ENCODE data around the gene LIFR. TPM values are rescaled to one million over a fixed set of nuclear protein-coding genes. Genes with fewer than 3 reads are reported as not detected.
A peak's percentile ranks its signal among the peaks of the same experiment; 100 is the strongest.

The LIFR gene
- total RNA-seq, 6 donors from 2014 or later, result 69.1 to 103 (median 85.8) TPM

GRCh38 chr5:38433160-38433861 lies 123.1 kb downstream of the LIFR start:
- H3K36me3 ChIP-seq, result no peaks in the 10 kb centered on the region
- no peaks in the 10 kb centered on the region for H3K9me3 ChIP-seq
- 34% methylated on average over 6 of the region's 6 CpGs for WGBS, 2 donors
- TF ChIP-seq POLR2A (IDR thresholded peaks at IDR 0.05) (no peak), POLR2AphosphoS5 (IDR thresholded peaks at IDR 0.05) (peak; percentile 27 to 56)
- DNase-seq, result no peak
- no peak overlapping the region for H3K27ac ChIP-seq
- H3K4me1 ChIP-seq, result peaks cover 0 to 5% (median 1%) of the 10 kb centered on the region in 4 donors
- H3K27me3 ChIP-seq, result no peaks in the 10 kb centered on the region
- H3K4me3 ChIP-seq, result no peak overlapping the region
- ATAC-seq (ENCODE audit: low FRiP score in 2 of 2), result peak; percentile 31 to 44

DNA sequence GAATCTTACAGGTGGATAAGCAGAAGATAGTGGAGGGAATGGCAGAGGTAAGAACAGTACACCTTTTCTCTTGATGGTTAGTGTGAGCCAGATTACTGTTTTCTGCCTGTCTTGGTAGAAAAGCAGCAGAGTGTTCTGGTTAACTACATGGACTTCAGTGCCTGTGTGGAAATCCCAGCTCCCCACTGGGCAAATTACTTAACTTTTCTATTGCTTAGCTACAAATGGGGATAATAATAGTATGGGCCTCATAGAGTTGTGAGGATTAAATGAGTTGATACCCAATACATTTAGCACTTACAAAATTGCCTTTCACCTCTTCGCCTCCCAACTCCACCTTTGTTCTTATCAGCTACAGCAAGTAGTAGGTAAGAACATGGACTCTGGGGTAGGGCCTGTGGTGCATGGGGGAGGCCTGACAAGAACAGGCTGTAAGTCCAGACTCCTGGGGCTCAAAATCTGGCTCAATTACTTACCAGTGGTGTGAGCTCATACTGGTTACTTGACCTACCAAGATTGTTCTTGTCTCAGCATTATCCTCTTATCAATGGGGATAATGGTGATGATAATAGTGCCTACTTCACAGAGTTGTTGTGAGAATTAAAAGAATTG lies 125.1 kb downstream of the LIFR start:
- no peak for ATAC-seq (ENCODE audit: low FRiP score in 2 of 2)
- TF ChIP-seq POLR2AphosphoS5 (IDR thresholded peaks at IDR 0.05) (no peak), EP300 (IDR thresholded peaks at IDR 0.05) (no peak), POLR2A (IDR thresholded peaks at IDR 0.05) (no peak)
- TF ChIP-seq, protein P1, sequence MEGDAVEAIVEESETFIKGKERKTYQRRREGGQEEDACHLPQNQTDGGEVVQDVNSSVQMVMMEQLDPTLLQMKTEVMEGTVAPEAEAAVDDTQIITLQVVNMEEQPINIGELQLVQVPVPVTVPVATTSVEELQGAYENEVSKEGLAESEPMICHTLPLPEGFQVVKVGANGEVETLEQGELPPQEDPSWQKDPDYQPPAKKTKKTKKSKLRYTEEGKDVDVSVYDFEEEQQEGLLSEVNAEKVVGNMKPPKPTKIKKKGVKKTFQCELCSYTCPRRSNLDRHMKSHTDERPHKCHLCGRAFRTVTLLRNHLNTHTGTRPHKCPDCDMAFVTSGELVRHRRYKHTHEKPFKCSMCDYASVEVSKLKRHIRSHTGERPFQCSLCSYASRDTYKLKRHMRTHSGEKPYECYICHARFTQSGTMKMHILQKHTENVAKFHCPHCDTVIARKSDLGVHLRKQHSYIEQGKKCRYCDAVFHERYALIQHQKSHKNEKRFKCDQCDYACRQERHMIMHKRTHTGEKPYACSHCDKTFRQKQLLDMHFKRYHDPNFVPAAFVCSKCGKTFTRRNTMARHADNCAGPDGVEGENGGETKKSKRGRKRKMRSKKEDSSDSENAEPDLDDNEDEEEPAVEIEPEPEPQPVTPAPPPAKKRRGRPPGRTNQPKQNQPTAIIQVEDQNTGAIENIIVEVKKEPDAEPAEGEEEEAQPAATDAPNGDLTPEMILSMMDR (IDR thresholded peaks at IDR 0.05), result no peak

GRCh38 chr5:38426986-38427950 lies 129.2 kb downstream of the LIFR start:
- no peak for ATAC-seq (ENCODE audit: low FRiP score in 2 of 2)

More for the DNA sequence above, 125.1 kb downstream of the LIFR start:
- peaks cover 0 to 5% (median 1%) of the 10 kb centered on the region in 4 donors for H3K4me1 ChIP-seq
- no peaks in the 10 kb centered on the region for H3K36me3 ChIP-seq
- DNase-seq, result no peak
- no peak overlapping the region for H3K4me3 ChIP-seq
- no peak overlapping the region for H3K27ac ChIP-seq
- WGBS, 2 donors, result 100% methylated on average over 1 of the region's 1 CpG
- H3K27me3 ChIP-seq, result no peaks in the 10 kb centered on the region
- H3K9me3 ChIP-seq, result no peaks in the 10 kb centered on the region

DNA sequence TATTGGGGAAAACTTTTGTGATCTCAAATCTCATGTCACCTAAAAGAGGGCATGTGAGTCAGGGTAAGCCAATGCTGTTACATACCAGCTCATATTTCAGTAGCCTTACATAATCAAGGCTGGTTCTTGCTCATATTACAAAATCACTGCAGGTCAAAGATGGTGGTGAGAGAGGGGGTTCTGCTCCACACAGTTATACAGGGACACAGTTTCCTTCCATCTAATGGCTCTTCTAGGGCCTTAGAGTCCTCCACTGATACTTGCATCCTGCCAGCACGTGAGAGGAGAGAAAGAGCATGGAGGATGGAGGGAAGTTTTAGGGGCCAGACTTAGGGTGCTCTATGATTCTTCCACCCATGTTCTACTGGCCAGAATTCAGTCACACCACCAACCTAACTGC lies 130.0 kb downstream of the LIFR start:
- 70 to 100% methylated on average over 1 of the region's 1 CpG for WGBS, 2 donors
- Histone ChIP-seq H3K27me3 (no peaks in the 10 kb centered on the region), H3K4me3 (no peak overlapping the region), H3K36me3 (no peaks in the 10 kb centered on the region), H3K27ac (no peak overlapping the region), H3K9me3 (no peaks in the 10 kb centered on the region), H3K4me1 (no peaks in the 10 kb centered on the region)
- DNase-seq, result no peak
- no peak for ATAC-seq (ENCODE audit: low FRiP score in 2 of 2)
- TF ChIP-seq POLR2AphosphoS5 (IDR thresholded peaks at IDR 0.05) (no peak), POLR2A (IDR thresholded peaks at IDR 0.05) (no peak), EP300 (IDR thresholded peaks at IDR 0.05) (no peak)
- TF ChIP-seq, protein P1 (IDR thresholded peaks at IDR 0.05), result no peak

More at GRCh38 chr5:38426986-38427950, 129.2 kb downstream of the LIFR start:
- 72 to 73% methylated on average over 8 to 9 of the region's 9 CpGs for WGBS, 2 donors
- H3K4me1 ChIP-seq, result no peaks in the 10 kb centered on the region
- no peaks in the 10 kb centered on the region for H3K27me3 ChIP-seq
- no peak for DNase-seq
- no peak for TF ChIP-seq POLR2AphosphoS5 (IDR thresholded peaks at IDR 0.05)
- H3K27ac ChIP-seq, result no peak overlapping the region
- no peaks in the 10 kb centered on the region for H3K36me3 ChIP-seq
- no peak overlapping the region for H3K4me3 ChIP-seq
- no peaks in the 10 kb centered on the region for H3K9me3 ChIP-seq

Small RNAs within 50 kb of the gene (small RNA-seq; reads per million reads assigned to genes)
- gene AC091839.1 (0 reads per million in 4 donors), gene MIR3650 (0 reads per million in 4 donors)
